Epithelial cell of proximal tubule (primary cell): ENCODE data around the gene VSTM4. TPM values are rescaled to one million over a fixed set of nuclear protein-coding genes. Genes with fewer than 3 reads are reported as not detected.

Source experiments
- DNase-seq: peaks from one replicate; pipeline ENCODE4 v3.0.0-alpha.2; 2011; ENCODE audit warnings: low read depth
- H3K4me3 ChIP-seq: 2 replicates; pipeline ENCODE4 v1.5.1; 2011; ENCODE audit warnings: low read depth, mild to moderate bottlenecking, low read length
- CTCF ChIP-seq: conservative IDR thresholded peaks from 2 replicates; pipeline ENCODE4 v1.5.1; 2012; ENCODE audit warnings: low read depth, mild to moderate bottlenecking, low read length
- total RNA-seq: library from RNA; depleted of rRNA; stranded (reverse); fragments of >200 nt; gene quantifications from 2 replicates; pipeline ENCODE4 v1.2.3, GENCODE V29; 2015

The VSTM4 gene
- total RNA-seq, 1 donor from 2014 or later, result 0.40 TPM

GRCh38 chr10:49055221-49055849, 60.0 kb downstream of the VSTM4 start:
- DNase-seq, result no peak
- H3K4me3 ChIP-seq, result no peak overlapping the region
- no peak for TF ChIP-seq CTCF

GRCh38 chr10:49054753-49055152, 60.6 kb downstream of the VSTM4 start:
- no peak for TF ChIP-seq CTCF
- no peak for DNase-seq
- H3K4me3 ChIP-seq, result no peak overlapping the region

GRCh38 chr10:49053998-49054692, 61.2 kb downstream of the VSTM4 start:
- DNase-seq, result no peak
- TF ChIP-seq CTCF, result no peak
- no peak overlapping the region for H3K4me3 ChIP-seq

- TF ChIP-seq CTCF, result no peak
- H3K4me3 ChIP-seq, result no peak overlapping the region
- DNase-seq, result no peak
These were observed 62.0 kb downstream of the VSTM4 start for GRCh38 chr10:49053053-49053997.

GRCh38 chr10:49052069-49052468, 63.3 kb downstream of the VSTM4 start:
- no peak for DNase-seq
- H3K4me3 ChIP-seq, result no peak overlapping the region
- no peak for TF ChIP-seq CTCF

- TF ChIP-seq CTCF, result no peak
- DNase-seq, result no peak
These were observed 64.4 kb downstream of the VSTM4 start for GRCh38 chr10:49050906-49051305.

More at GRCh38 chr10:49050906-49051305, 64.4 kb downstream of the VSTM4 start:
- H3K4me3 ChIP-seq, result no peak overlapping the region
